ENCODE data around the gene CRTAC1. TPM values are rescaled to one million over a fixed set of nuclear protein-coding genes. Genes with fewer than 3 reads are reported as not detected.

Gene CRTAC1
- total and polyA plus RNA-seq, 2 donors (not counting 3 experiments of a cell fraction or from before 2014, with no cell fraction given), result 1.4 to 3.0 TPM

GRCh38 chr10:97894092-97894491 lies 136.3 kb downstream of the CRTAC1 start:
- ChIA-PET POLR2A (no interaction called here), CTCF (interaction anchor here (0.8 to 1.0 kb wide), 2 partner anchors 17 to 25 kb away, joined by 3 read pairs; no protein-coding TSS in a partner anchor)
- intact Hi-C loops (cut with micrococcal nuclease), result no loop called here
- H3K4me3 ChIP-seq (replicated peaks in 1 of 3; ENCODE audit: insufficient read depth in 1 of 3, low read depth in 1 of 3, low read length in 3 of 3), result no peak overlapping the region
- H3K4me2 ChIP-seq (ENCODE audit: insufficient read depth, low read length), result no peak overlapping the region
- no peaks in the 10 kb centered on the region for H4K20me1 ChIP-seq (replicated peaks; ENCODE audit: control insufficient read depth, extremely low read depth, insufficient read depth, low read length)
- no peak overlapping the region for H3K27ac ChIP-seq (ENCODE audit: insufficient read depth, low read depth, low read length)
- H3K27me3 ChIP-seq (ENCODE audit: control insufficient read depth in 2 of 2, insufficient read depth in 2 of 2, low read length in 2 of 2), result no peaks in the 10 kb centered on the region
- dilution Hi-C loops (cut with MboI; ENCODE audit: extremely low pct_ligation_motif_present, low sequenced_read_pairs), result no loop called here
- no peaks in the 10 kb centered on the region for H3K36me3 ChIP-seq (ENCODE audit: control insufficient read depth in 2 of 2, extremely low read depth in 1 of 2, insufficient read depth in 2 of 2, low read length in 2 of 2)
- BruUV-seq (replicated peaks), result no TSS peak
- H3K9me1 ChIP-seq (replicated peaks; ENCODE audit: control insufficient read depth, extremely low read depth, insufficient read depth, low read length), result no peaks in the 10 kb centered on the region
- H3K9ac ChIP-seq (replicated peaks; ENCODE audit: extremely low read depth, insufficient read depth, low read length), result no peak overlapping the region
- no peak overlapping the region for H2AFZ ChIP-seq (ENCODE audit: low read depth, low read length)
- DNase-seq (ENCODE audit: low read depth, low spot score) (no peak), FAIRE-seq (no peak)
- no peaks in the 10 kb centered on the region for H3K9me3 ChIP-seq (replicated peaks; ENCODE audit: control insufficient read depth, insufficient read depth, low read length)
- TF ChIP-seq MYC (IDR thresholded peaks at IDR 0.05; ENCODE audit: low read depth, low read length) (no peak), POLR2A (IDR thresholded peaks at IDR 0.05; ENCODE audit: low read depth, low read length) (no peak), GATA2 (IDR thresholded peaks at IDR 0.05; ENCODE audit: insufficient read depth, insufficient read length, low read depth, low read length) (no peak), JUN (IDR thresholded peaks at IDR 0.05; ENCODE audit: borderline replicate concordance, insufficient read depth, insufficient read length, low read depth) (no peak), POLR2AphosphoS5 (IDR thresholded peaks at IDR 0.05; ENCODE audit: insufficient read depth, low read depth, low read length) (no peak)
- H3K4me1 ChIP-seq (ENCODE audit: control insufficient read depth, extremely low read depth, insufficient read depth, low read length), result peaks cover 15% of the 10 kb centered on the region
- no peaks in the 10 kb centered on the region for H3K79me2 ChIP-seq (ENCODE audit: control insufficient read depth, insufficient read depth, low read length)

GRCh38 chr10:97892939-97893338 lies 137.5 kb downstream of the CRTAC1 start:
- CTCF ChIA-PET, result no interaction called here
- DNase-seq (ENCODE audit: low read depth, low spot score), result no peak
- Histone ChIP-seq H3K9me1 (replicated peaks; ENCODE audit: control insufficient read depth, extremely low read depth, insufficient read depth, low read length) (no peaks in the 10 kb centered on the region), H3K79me2 (ENCODE audit: control insufficient read depth, insufficient read depth, low read length) (no peaks in the 10 kb centered on the region), H3K4me2 (ENCODE audit: insufficient read depth, low read length) (no peak overlapping the region), H3K4me1 (ENCODE audit: control insufficient read depth, extremely low read depth, insufficient read depth, low read length) (peaks cover 17% of the 10 kb centered on the region), H3K27ac (ENCODE audit: insufficient read depth, low read depth, low read length) (no peak overlapping the region), H3K9me3 (replicated peaks; ENCODE audit: control insufficient read depth, insufficient read depth, low read length) (no peaks in the 10 kb centered on the region), H2AFZ (ENCODE audit: low read depth, low read length) (no peak overlapping the region), H3K36me3 (ENCODE audit: control insufficient read depth in 2 of 2, extremely low read depth in 1 of 2, insufficient read depth in 2 of 2, low read length in 2 of 2) (no peaks in the 10 kb centered on the region), H3K4me3 (replicated peaks in 1 of 3; ENCODE audit: insufficient read depth in 1 of 3, low read depth in 1 of 3, low read length in 3 of 3) (no peak overlapping the region), H3K27me3 (ENCODE audit: control insufficient read depth in 2 of 2, insufficient read depth in 2 of 2, low read length in 2 of 2) (no peaks in the 10 kb centered on the region), H4K20me1 (replicated peaks; ENCODE audit: control insufficient read depth, extremely low read depth, insufficient read depth, low read length) (no peaks in the 10 kb centered on the region), H3K9ac (replicated peaks; ENCODE audit: extremely low read depth, insufficient read depth, low read length) (no peak overlapping the region)
- intact Hi-C loops (cut with micrococcal nuclease), result no loop called here
- TF ChIP-seq POLR2AphosphoS5 (IDR thresholded peaks at IDR 0.05; ENCODE audit: insufficient read depth, low read depth, low read length) (no peak), GATA2 (IDR thresholded peaks at IDR 0.05; ENCODE audit: insufficient read depth, insufficient read length, low read depth, low read length) (no peak), EZH2 (IDR thresholded peaks at IDR 0.05; ENCODE audit: borderline replicate concordance, low read depth, low read length, severe bottlenecking) (no peak), FOS (IDR thresholded peaks at IDR 0.05; ENCODE audit: borderline replicate concordance, insufficient read depth, low read length) (no peak), POLR2A (IDR thresholded peaks at IDR 0.05; ENCODE audit: low read depth, low read length) (no peak), JUN (IDR thresholded peaks at IDR 0.05; ENCODE audit: borderline replicate concordance, insufficient read depth, insufficient read length, low read depth) (no peak)
- TF ChIP-seq, protein P1, sequence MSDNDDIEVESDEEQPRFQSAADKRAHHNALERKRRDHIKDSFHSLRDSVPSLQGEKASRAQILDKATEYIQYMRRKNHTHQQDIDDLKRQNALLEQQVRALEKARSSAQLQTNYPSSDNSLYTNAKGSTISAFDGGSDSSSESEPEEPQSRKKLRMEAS (IDR thresholded peaks at IDR 0.05; ENCODE audit: insufficient read depth, insufficient read length), result no peak
- TF ChIP-seq, protein P2, sequence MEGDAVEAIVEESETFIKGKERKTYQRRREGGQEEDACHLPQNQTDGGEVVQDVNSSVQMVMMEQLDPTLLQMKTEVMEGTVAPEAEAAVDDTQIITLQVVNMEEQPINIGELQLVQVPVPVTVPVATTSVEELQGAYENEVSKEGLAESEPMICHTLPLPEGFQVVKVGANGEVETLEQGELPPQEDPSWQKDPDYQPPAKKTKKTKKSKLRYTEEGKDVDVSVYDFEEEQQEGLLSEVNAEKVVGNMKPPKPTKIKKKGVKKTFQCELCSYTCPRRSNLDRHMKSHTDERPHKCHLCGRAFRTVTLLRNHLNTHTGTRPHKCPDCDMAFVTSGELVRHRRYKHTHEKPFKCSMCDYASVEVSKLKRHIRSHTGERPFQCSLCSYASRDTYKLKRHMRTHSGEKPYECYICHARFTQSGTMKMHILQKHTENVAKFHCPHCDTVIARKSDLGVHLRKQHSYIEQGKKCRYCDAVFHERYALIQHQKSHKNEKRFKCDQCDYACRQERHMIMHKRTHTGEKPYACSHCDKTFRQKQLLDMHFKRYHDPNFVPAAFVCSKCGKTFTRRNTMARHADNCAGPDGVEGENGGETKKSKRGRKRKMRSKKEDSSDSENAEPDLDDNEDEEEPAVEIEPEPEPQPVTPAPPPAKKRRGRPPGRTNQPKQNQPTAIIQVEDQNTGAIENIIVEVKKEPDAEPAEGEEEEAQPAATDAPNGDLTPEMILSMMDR (IDR thresholded peaks at IDR 0.05; ENCODE audit: extremely low read depth in 1 of 2, insufficient read depth in 1 of 2, low read depth in 1 of 2, low read length in 2 of 2), result no peak
- FAIRE-seq, result no peak
- POLR2A ChIA-PET, result no interaction called here
- BruUV-seq (replicated peaks), result no TSS peak
- dilution Hi-C loops (cut with MboI; ENCODE audit: extremely low pct_ligation_motif_present, low sequenced_read_pairs), result no loop called here
